Liver (tissue), 3 donors: ENCODE results near the gene GLS.

Source experiments
- ATF3 ChIP-seq: IDR thresholded peaks from 2 replicates; pipeline ENCODE4 v1.6.1; 2016; ENCODE audit warnings: antibody characterized with exemption
- CTCF ChIP-seq: fragments of 150-350 bp; IDR thresholded peaks from 2 replicates; pipeline ENCODE4 v1.5.1; 2017; ENCODE audit warnings: improper control_type of control experiment, low read depth, low read length; ENCODE audit not compliant: missing input control
- EGR1 ChIP-seq, 2 donors: IDR thresholded peaks; 2 replicates each; pipeline ENCODE4 v1.6.1; 2016 to 2018; ENCODE audit warnings: antibody characterized with exemption in 2 of 2, low read depth in 2 of 2
- FOXA1 ChIP-seq: IDR thresholded peaks from 2 replicates; pipeline ENCODE4 v1.6.1; 2016; ENCODE audit warnings: antibody characterized with exemption
- GABPA ChIP-seq, 2 donors: IDR thresholded peaks in 1 of 2; conservative IDR thresholded peaks in 1 of 2; 2 replicates each; pipeline ENCODE4 v1.6.1; 2016; ENCODE audit warnings: antibody characterized with exemption in 2 of 2, mild to moderate bottlenecking in 1 of 2, moderate library complexity in 1 of 2
- JUND ChIP-seq, 2 donors: IDR thresholded peaks; 2 replicates each; pipeline ENCODE4 v1.6.1; 2016; ENCODE audit warnings: antibody characterized with exemption in 2 of 2
- MAX ChIP-seq: IDR thresholded peaks from 2 replicates; pipeline ENCODE4 v1.6.1; 2016; ENCODE audit warnings: antibody characterized with exemption
- NR2F2 ChIP-seq: IDR thresholded peaks from 2 replicates; pipeline ENCODE4 v1.6.1; 2016; ENCODE audit warnings: antibody characterized with exemption
- REST ChIP-seq: IDR thresholded peaks from 2 replicates; pipeline ENCODE4 v1.6.1; 2016; ENCODE audit warnings: antibody characterized with exemption, mild to moderate bottlenecking
- SP1 ChIP-seq: IDR thresholded peaks from 2 replicates; pipeline ENCODE4 v1.6.1; 2018; ENCODE audit warnings: antibody characterized with exemption, mild to moderate bottlenecking
- YY1 ChIP-seq: IDR thresholded peaks from 2 replicates; pipeline ENCODE4 v1.6.1; 2016; ENCODE audit warnings: antibody characterized with exemption, mild to moderate bottlenecking
- donor health status: healthy.
- donor health status: healthy.

GRCh38 chr2:190974629-190975361 is 94.2 kb downstream of the GLS start:
- TF ChIP-seq CTCF = no peak
- TF ChIP-seq GABPA (IDR thresholded peaks at IDR 0.05 in 1 of 2, conservative IDR thresholded peaks at IDR 0.05 in 1 of 2) = no peak
- no peak for TF ChIP-seq MAX
- TF ChIP-seq NR2F2 = no peak
- TF ChIP-seq EGR1 (IDR thresholded peaks at IDR 0.05; ENCODE audit: low read depth in 2 of 2) = no peak
- TF ChIP-seq SP1 = no peak
- no peak for TF ChIP-seq ATF3
- TF ChIP-seq FOXA1 = no peak
- TF ChIP-seq REST = no peak
- no peak for TF ChIP-seq YY1
- TF ChIP-seq JUND (IDR thresholded peaks at IDR 0.05) = no peak
